ENCODE data around the gene ITGA4.

GRCh38 chr2:181467966-181468707, 11.0 kb downstream of the ITGA4 start:
- TF ChIP-seq CTCF (IDR thresholded peaks at IDR 0.05) (no peak), POLR2A (IDR thresholded peaks at IDR 0.05) (no peak)

Data from uterus (tissue), 2 donors.